22Rv1 (cell line): ENCODE results near the gene NR1H2.

Source experiments
- H3K27ac ChIP-seq: fragments of 450-650 bp; 2 replicates; pipeline ENCODE4 v1.5.1; 2017
- ZFX ChIP-seq: fragments of 450-650 bp; IDR thresholded peaks from 2 replicates; pipeline ENCODE4 v1.6.1; 2017; ENCODE audit warnings: antibody characterized with exemption, borderline replicate concordance
- TF ChIP-seq, protein P1 (sequence below): fragments of 450-650 bp; IDR thresholded peaks from 2 replicates; pipeline ENCODE4 v1.5.1; 2017; ENCODE audit warnings: mild to moderate bottlenecking

Gene NR1H2

DNA sequence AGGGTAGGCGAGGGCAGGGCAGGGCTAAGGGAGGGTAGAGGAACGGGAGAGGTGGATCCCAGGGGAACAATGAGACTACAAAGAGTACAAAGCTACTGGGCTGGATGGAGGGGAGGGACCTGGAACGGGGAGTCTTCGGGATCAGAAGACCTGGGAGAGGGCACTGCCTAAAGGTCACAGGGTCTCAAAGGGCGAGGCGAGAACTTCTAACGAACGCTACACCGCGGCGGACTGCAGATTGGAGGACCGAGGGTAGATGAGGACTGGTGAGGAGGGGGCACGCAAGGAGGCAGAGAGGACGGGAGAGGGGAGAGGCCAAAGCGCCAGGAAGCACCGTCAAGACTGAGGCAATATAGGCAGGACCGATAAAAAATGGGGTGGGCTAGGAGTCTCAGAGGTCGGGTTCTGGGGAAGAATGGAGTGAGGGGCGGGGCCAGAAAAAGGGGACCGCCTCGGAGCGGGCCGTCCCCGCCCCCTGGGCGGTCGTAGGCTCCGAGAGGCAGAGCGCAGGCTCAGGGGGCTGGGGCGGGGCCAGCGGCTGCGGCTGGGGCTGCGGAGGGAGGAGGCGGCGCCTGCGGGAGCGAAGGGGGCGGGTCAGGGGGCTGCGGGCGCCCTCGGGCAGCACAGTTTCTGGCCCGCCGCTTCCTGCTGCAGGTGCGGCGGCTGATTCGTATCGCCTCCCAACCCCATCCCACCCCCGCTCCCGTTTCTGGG is 45.7 kb upstream of the NR1H2 start:
- TF ChIP-seq, protein P1, sequence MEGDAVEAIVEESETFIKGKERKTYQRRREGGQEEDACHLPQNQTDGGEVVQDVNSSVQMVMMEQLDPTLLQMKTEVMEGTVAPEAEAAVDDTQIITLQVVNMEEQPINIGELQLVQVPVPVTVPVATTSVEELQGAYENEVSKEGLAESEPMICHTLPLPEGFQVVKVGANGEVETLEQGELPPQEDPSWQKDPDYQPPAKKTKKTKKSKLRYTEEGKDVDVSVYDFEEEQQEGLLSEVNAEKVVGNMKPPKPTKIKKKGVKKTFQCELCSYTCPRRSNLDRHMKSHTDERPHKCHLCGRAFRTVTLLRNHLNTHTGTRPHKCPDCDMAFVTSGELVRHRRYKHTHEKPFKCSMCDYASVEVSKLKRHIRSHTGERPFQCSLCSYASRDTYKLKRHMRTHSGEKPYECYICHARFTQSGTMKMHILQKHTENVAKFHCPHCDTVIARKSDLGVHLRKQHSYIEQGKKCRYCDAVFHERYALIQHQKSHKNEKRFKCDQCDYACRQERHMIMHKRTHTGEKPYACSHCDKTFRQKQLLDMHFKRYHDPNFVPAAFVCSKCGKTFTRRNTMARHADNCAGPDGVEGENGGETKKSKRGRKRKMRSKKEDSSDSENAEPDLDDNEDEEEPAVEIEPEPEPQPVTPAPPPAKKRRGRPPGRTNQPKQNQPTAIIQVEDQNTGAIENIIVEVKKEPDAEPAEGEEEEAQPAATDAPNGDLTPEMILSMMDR = no peak
- no peak for TF ChIP-seq ZFX
- H3K27ac ChIP-seq = peak overlapping the region; percentile 95

DNA sequence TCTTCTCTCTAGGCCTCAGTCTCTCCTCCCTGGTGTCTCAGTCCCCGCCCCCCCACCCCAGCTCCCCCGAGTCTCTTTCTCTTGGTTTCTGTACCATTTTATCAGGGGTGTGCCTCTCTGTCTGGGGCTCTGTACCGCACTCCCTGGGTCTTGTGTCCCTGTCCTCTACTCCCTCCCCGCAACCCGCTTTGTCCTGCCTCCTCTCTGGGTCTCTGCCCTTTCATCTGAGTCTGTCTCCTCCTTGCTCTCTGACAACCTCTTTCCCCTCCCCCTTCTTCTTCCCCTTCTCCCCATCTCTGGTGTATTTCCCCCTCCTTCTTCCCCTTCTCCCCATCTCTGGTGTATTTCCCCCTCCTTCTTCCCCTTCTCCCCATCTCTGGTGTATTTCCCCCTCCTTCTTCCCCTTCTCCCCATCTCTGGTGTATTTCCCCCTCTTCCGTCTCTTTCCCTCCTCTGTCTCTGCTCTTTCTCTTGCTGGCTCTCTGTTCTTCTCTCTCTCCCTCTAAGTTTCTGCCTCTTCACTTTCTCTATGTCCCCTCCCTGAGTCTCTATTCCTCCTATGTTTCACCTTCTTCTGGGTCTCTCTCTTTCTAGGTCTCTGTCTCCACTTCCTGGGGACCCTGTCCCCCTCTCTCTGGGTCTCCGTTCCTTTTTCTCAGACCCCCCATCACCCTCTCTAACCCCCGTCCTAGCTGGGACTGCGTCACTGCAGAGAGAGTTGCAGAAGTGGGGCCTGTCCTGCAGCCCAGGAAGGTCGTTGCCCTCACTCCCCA is 44.9 kb upstream of the NR1H2 start:
- peak overlapping the region; percentile 95 for H3K27ac ChIP-seq
- TF ChIP-seq, protein P1 = no peak
- TF ChIP-seq ZFX = no peak

DNA sequence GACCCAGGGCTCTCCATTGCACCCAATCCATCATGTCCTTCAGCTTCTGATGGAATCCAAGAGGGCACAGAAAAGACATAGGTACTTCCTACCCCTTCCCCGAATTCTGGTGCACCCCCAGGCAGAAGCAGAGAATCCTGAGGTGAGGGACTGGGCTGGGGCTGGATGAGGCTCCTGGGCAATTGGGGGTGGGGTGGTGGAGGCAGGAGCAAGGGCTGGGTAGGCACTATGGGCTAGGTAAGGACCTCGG is 44.3 kb upstream of the NR1H2 start:
- H3K27ac ChIP-seq = peak overlapping the region; percentile 95
- TF ChIP-seq, protein P1 = no peak
- TF ChIP-seq ZFX = no peak

DNA sequence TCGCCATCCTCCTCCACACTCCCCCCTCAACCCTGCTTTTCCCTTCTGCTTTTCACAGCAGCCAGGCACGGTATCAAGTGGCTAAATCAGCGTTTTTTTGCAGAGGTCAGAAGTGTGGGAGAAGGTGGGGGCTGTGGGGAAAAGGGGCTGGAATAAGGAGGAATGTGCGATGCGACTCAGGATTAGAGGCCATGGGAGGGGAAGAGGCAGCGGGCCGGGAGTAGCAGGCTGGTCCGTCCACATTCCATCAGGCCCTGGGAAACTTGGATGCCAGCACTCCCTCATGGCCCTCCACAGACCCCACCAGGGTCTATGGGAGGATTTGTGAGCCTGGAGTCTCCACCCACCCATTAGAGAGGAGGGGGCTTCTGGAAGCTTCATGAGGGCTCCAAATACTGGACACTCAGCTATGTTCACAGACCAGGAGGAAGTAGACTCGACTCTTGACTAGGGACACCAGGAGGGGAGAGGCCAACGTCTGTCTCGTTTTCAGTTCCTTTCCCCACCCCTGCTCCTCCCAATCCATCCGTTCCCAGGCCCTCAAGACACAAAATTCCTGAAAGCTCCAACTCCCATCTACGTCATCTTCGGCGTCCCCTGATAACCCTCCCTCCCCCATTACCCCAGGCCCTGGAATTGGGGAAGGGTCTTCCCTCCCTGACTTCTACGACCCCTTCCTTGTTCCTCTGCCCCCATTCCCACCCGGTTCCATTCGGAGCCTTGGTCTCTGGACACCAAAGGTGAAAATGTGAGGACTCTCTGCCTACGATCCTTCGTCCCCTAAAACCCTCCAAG is 43.8 kb upstream of the NR1H2 start:
- TF ChIP-seq, protein P1 = no peak
- TF ChIP-seq ZFX = no peak
- peak overlapping the region; percentile 95 for H3K27ac ChIP-seq

DNA sequence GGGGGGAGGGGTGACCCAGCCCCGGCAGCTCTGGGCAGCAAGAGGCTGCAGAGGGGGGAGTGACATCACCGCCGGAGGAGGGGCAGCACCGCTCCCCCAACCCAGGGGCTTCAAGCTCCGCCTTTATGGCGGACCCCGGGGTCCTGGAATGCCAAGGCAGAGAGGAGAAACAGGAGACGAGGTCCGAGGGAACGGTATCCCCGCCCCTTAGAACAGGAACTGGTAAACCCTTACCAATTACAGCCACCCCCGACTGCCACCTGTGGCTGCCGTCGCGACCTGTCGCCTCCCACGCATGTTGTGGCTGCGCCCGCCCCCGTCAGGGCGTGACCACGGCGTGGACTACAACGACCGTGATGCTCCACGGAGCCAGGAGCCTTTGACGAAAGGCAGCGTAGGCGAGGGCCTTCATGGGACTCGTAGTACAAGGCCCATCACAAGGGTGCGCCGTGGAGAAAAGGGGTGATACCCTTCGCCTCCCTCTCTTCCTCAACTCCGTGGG is 43.0 kb upstream of the NR1H2 start:
- TF ChIP-seq ZFX = no peak
- TF ChIP-seq, protein P1 = no peak; the same call in 1 of the 2 replicates
- peak overlapping the region; percentile 95 for H3K27ac ChIP-seq

DNA sequence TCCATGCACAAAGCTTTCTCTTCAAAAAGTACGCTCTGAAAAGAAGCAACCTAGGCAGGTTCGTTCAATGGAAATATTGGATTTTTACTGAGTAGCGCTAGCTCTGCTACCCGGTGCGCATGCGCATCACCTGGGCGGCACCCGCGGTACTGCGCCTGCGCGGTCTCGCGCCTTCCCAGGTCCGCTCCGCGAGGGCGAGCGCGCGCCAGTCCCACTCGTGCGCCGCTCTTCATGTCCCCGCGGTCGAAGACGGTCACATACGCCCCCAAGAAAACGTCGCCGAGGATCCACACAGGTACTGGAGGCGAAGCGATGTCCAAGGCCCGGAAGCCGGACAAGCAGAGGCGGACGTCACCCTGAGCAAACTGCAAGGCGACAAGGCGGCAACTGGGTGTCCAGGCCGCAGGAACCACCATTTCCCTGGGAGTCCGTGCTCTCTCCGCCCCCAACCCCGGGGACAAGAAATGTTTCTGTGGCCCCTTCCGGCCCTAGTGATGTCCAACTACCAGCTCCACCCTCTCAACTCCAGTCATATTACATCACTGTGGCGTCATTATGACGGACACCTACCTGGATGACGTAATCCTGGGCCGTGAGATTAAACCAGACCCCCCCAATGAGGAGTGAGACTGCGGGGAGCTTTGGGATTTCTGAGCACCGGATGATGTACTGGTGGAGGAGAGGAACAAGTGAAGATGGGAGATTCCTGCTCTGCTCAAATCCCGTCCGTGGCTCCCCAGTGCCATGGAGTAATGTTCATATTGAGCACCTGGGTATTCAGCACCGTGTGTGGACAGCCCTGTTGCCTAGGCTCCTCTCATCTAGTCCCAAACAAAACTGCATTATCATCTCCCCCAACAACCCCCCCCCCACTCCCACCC is 42.3 kb upstream of the NR1H2 start:
- H3K27ac ChIP-seq = peak overlapping the region; percentile 95
- TF ChIP-seq ZFX = no peak
- TF ChIP-seq, protein P1 = 0 out of 2 replicates have a peak, but pooled peaks have one; percentile 2
